ENCODE results near the gene SSC4D. TPM values are rescaled to one million over a fixed set of nuclear protein-coding genes. Genes with fewer than 3 reads are reported as not detected.
"Not testable (repeated sequence)": the region's sequence is repeated elsewhere in the genome, so short reads cannot be mapped to it uniquely, and the experiment has no call there.

SSC4D gene
- total and polyA plus RNA-seq, 9 donors, result 0.61 to 1.7 (median 0.91) TPM

- H3K9me3 ChIP-seq (replicated peaks; ENCODE audit: control insufficient read depth, low read depth, low read length), result no peaks in the 10 kb centered on the region
- no peak for DNase-seq
- no peaks in the 10 kb centered on the region for H3K27me3 ChIP-seq (ENCODE audit: control insufficient read depth, insufficient read depth, low read length)
- WGBS (ENCODE audit: insufficient coverage), result 95% methylated on average over 5 of the region's 8 CpGs
- H3K36me3 ChIP-seq (ENCODE audit: control insufficient read depth, insufficient read depth, low read length), result no peaks in the 10 kb centered on the region
- H3K27ac ChIP-seq (ENCODE audit: low read length), result no peak overlapping the region
- H3K4me3 ChIP-seq (ENCODE audit: low read length), result no peak overlapping the region
- peaks cover 28% of the 10 kb centered on the region for H3K4me1 ChIP-seq (ENCODE audit: control insufficient read depth, insufficient read depth, low read length)
These were observed 41.3 kb downstream of the SSC4D start for GRCh38 chr7:76368190-76368589.

GRCh38 chr7:76364198-76364584 lies 45.3 kb downstream of the SSC4D start:
- no peaks in the 10 kb centered on the region for H3K36me3 ChIP-seq (ENCODE audit: control insufficient read depth, insufficient read depth, low read length)
- H3K9me3 ChIP-seq (replicated peaks; ENCODE audit: control insufficient read depth, low read depth, low read length), result no peaks in the 10 kb centered on the region
- WGBS (ENCODE audit: insufficient coverage), result 13% methylated on average over 4 of the region's 4 CpGs
- H3K4me1 ChIP-seq (ENCODE audit: control insufficient read depth, insufficient read depth, low read length), result peaks cover 35% of the 10 kb centered on the region
- no peak overlapping the region for H3K4me3 ChIP-seq (ENCODE audit: low read length)
- H3K27me3 ChIP-seq (ENCODE audit: control insufficient read depth, insufficient read depth, low read length), result no peaks in the 10 kb centered on the region
- peak overlapping the region; percentile 99 for H3K27ac ChIP-seq (ENCODE audit: low read length)
- DNase-seq, result peak; percentile 69

- not testable (repeated sequence) for H3K36me3 ChIP-seq (ENCODE audit: control insufficient read depth, insufficient read depth, low read length); DNase-seq; H3K9me3 ChIP-seq (replicated peaks; ENCODE audit: control insufficient read depth, low read depth, low read length); H3K27me3 ChIP-seq (ENCODE audit: control insufficient read depth, insufficient read depth, low read length); H3K4me3 ChIP-seq (ENCODE audit: low read length)
- 60% methylated on average over 1 of the region's 3 CpGs for WGBS (ENCODE audit: insufficient coverage)
- H3K27ac ChIP-seq (ENCODE audit: low read length), result peak overlapping the region; percentile 99
- peaks cover 35% of the 10 kb centered on the region for H3K4me1 ChIP-seq (ENCODE audit: control insufficient read depth, insufficient read depth, low read length)
These were observed 45.7 kb downstream of the SSC4D start for GRCh38 chr7:76363754-76364153.

GRCh38 chr7:76359978-76360638 lies 49.4 kb downstream of the SSC4D start:
- Histone ChIP-seq H3K4me3 (ENCODE audit: low read length) (no peak overlapping the region), H3K4me1 (ENCODE audit: control insufficient read depth, insufficient read depth, low read length) (peaks cover 26% of the 10 kb centered on the region), H3K27ac (ENCODE audit: low read length) (peak overlapping the region; percentile 95), H3K36me3 (ENCODE audit: control insufficient read depth, insufficient read depth, low read length) (peaks cover 4% of the 10 kb centered on the region), H3K27me3 (ENCODE audit: control insufficient read depth, insufficient read depth, low read length) (no peaks in the 10 kb centered on the region), H3K9me3 (replicated peaks; ENCODE audit: control insufficient read depth, low read depth, low read length) (no peaks in the 10 kb centered on the region)
- DNase-seq, result no peak
- 89% methylated on average over 4 of the region's 17 CpGs for WGBS (ENCODE audit: insufficient coverage)

- H3K27ac ChIP-seq (ENCODE audit: low read length), result peak overlapping the region; percentile 95
- H3K4me1 ChIP-seq (ENCODE audit: control insufficient read depth, insufficient read depth, low read length), result peaks cover 19% of the 10 kb centered on the region
- H3K27me3 ChIP-seq (ENCODE audit: control insufficient read depth, insufficient read depth, low read length), result no peaks in the 10 kb centered on the region
- H3K9me3 ChIP-seq (replicated peaks; ENCODE audit: control insufficient read depth, low read depth, low read length), result no peaks in the 10 kb centered on the region
- peaks cover 4% of the 10 kb centered on the region for H3K36me3 ChIP-seq (ENCODE audit: control insufficient read depth, insufficient read depth, low read length)
- DNase-seq, result peak; percentile 99
- WGBS (ENCODE audit: insufficient coverage), result 0% methylated on average over 26 of the region's 41 CpGs
- peak overlapping the region; percentile 75 for H3K4me3 ChIP-seq (ENCODE audit: low read length)
These were observed 50.2 kb downstream of the SSC4D start for GRCh38 chr7:76359111-76359977.

GRCh38 chr7:76358481-76359110 lies 50.9 kb downstream of the SSC4D start, which contains the start of gene YWHAG:
Gene YWHAG, minus strand, starts transcription at chr7:76358991. Its CDS starts 183 bp downstream, at chr7:76358808.
- H3K4me3 ChIP-seq (ENCODE audit: low read length), result peak within 1 kb of the TSS; percentile 75
- H3K27me3 ChIP-seq (ENCODE audit: control insufficient read depth, insufficient read depth, low read length), result no peaks in the 10 kb centered on the region
- no peaks in the 10 kb centered on the region for H3K9me3 ChIP-seq (replicated peaks; ENCODE audit: control insufficient read depth, low read depth, low read length)
- DNase-seq, result peak; percentile 93
- peaks cover 11% of the 10 kb centered on the region for H3K4me1 ChIP-seq (ENCODE audit: control insufficient read depth, insufficient read depth, low read length)
- peak within 1 kb of the TSS; percentile 96 for H3K27ac ChIP-seq (ENCODE audit: low read length)
- H3K36me3 ChIP-seq (ENCODE audit: control insufficient read depth, insufficient read depth, low read length), result peaks cover 4% of the 10 kb centered on the region
- WGBS (ENCODE audit: insufficient coverage), result 1% methylated on average over 80 of the region's 80 CpGs

GRCh38 chr7:76358011-76358480 lies 51.5 kb downstream of the SSC4D start:
- Histone ChIP-seq H3K4me1 (ENCODE audit: control insufficient read depth, insufficient read depth, low read length) (peaks cover 10% of the 10 kb centered on the region), H3K9me3 (replicated peaks; ENCODE audit: control insufficient read depth, low read depth, low read length) (no peaks in the 10 kb centered on the region), H3K27ac (ENCODE audit: low read length) (peak overlapping the region; percentile 96), H3K27me3 (ENCODE audit: control insufficient read depth, insufficient read depth, low read length) (no peaks in the 10 kb centered on the region), H3K4me3 (ENCODE audit: low read length) (peak overlapping the region; percentile 75), H3K36me3 (ENCODE audit: control insufficient read depth, insufficient read depth, low read length) (peaks cover 4% of the 10 kb centered on the region)
- 0% methylated on average over 26 of the region's 27 CpGs for WGBS (ENCODE audit: insufficient coverage)
- peak; percentile 80 for DNase-seq

- peaks cover 10% of the 10 kb centered on the region for H3K4me1 ChIP-seq (ENCODE audit: control insufficient read depth, insufficient read depth, low read length)
- peak overlapping the region; percentile 96 for H3K27ac ChIP-seq (ENCODE audit: low read length)
- WGBS (ENCODE audit: insufficient coverage), result 0% methylated on average over 2 of the region's 10 CpGs
- DNase-seq, result no peak
- H3K27me3 ChIP-seq (ENCODE audit: control insufficient read depth, insufficient read depth, low read length), result no peaks in the 10 kb centered on the region
- peaks cover 4% of the 10 kb centered on the region for H3K36me3 ChIP-seq (ENCODE audit: control insufficient read depth, insufficient read depth, low read length)
- H3K9me3 ChIP-seq (replicated peaks; ENCODE audit: control insufficient read depth, low read depth, low read length), result no peaks in the 10 kb centered on the region
- H3K4me3 ChIP-seq (ENCODE audit: low read length), result peak overlapping the region; percentile 75
These were observed 52.0 kb downstream of the SSC4D start for GRCh38 chr7:76357475-76358010.

GRCh38 chr7:76356823-76357222 lies 52.7 kb downstream of the SSC4D start:
- DNase-seq, result peak; percentile 51
- peak overlapping the region; percentile 75 for H3K4me3 ChIP-seq (ENCODE audit: low read length)
- peak overlapping the region; percentile 96 for H3K27ac ChIP-seq (ENCODE audit: low read length)
- peaks cover 11% of the 10 kb centered on the region for H3K4me1 ChIP-seq (ENCODE audit: control insufficient read depth, insufficient read depth, low read length)
- peaks cover 4% of the 10 kb centered on the region for H3K36me3 ChIP-seq (ENCODE audit: control insufficient read depth, insufficient read depth, low read length)
- no peaks in the 10 kb centered on the region for H3K9me3 ChIP-seq (replicated peaks; ENCODE audit: control insufficient read depth, low read depth, low read length)
- H3K27me3 ChIP-seq (ENCODE audit: control insufficient read depth, insufficient read depth, low read length), result no peaks in the 10 kb centered on the region
- no CpG with 5 or more reads among the region's 6 CpGs for WGBS (ENCODE audit: insufficient coverage)

Measured in muscle of leg (tissue), 11 donors.